Natural killer cell (primary cell): ENCODE measurements around the gene NR5A1. TPM values are rescaled to one million over a fixed set of nuclear protein-coding genes. Genes with fewer than 3 reads are reported as not detected.
A peak's percentile ranks its signal among the peaks of the same experiment; 100 is the strongest.

Experiments used
- ATAC-seq, 3 donors: fragments of 150-1000 bp in 2 of 3; fragments of 200-7000 bp in 1 of 3; cut with Tn5 transposase; 1 replicate in 1 of 3; 2 replicates in 2 of 3; pipeline ENCODE4 v1.10.0; 2021; ENCODE audit warnings: mild to moderate bottlenecking in 2 of 3, moderate library complexity in 2 of 3
- DNase-seq, 2 donors: peaks; one replicate each; pipeline versions ENCODE4 v3.0.0 to v3.0.0-alpha.2; 2013 to 2021; ENCODE audit warnings: mixed read lengths in 1 of 2
- H3K27ac ChIP-seq: one replicate; pipeline ENCODE4 v1.5.1; 2013; ENCODE audit warnings: mild to moderate bottlenecking, low read length
- H3K27me3 ChIP-seq: one replicate; pipeline ENCODE4 v1.6.1; 2013; ENCODE audit warnings: low read length; ENCODE audit not compliant: control insufficient read depth, insufficient read depth
- H3K36me3 ChIP-seq: one replicate; pipeline ENCODE4 v1.6.1; 2013; ENCODE audit warnings: low read length; ENCODE audit not compliant: control insufficient read depth, insufficient read depth
- H3K4me1 ChIP-seq: one replicate; pipeline ENCODE4 v1.6.1; 2013; ENCODE audit warnings: low read length; ENCODE audit not compliant: control insufficient read depth, insufficient read depth
- H3K4me3 ChIP-seq: one replicate; pipeline ENCODE4 v1.5.1; 2013; ENCODE audit warnings: low read length
- H3K9me3 ChIP-seq: one replicate; pipeline ENCODE4 v1.6.1; 2013; ENCODE audit warnings: low read length; ENCODE audit not compliant: control insufficient read depth, insufficient read depth
- H3K27ac Mint-ChIP-seq, 2 donors: one replicate each; pipeline ENCODE4 v1.8.0; 2022; ENCODE audit warnings: mild to moderate bottlenecking in 2 of 2, mixed read lengths in 2 of 2, moderate library complexity in 1 of 2
- H3K27me3 Mint-ChIP-seq, 2 donors: one replicate each; pipeline ENCODE4 v1.8.0; 2022; ENCODE audit warnings: low read depth in 2 of 2, mixed read lengths in 2 of 2
- H3K36me3 Mint-ChIP-seq: one replicate; pipeline ENCODE4 v1.8.0; 2022; ENCODE audit warnings: mixed read lengths
- H3K4me1 Mint-ChIP-seq, 2 donors: one replicate each; pipeline ENCODE4 v1.8.0; 2022; ENCODE audit warnings: mixed read lengths in 2 of 2
- H3K4me3 Mint-ChIP-seq: one replicate; pipeline ENCODE4 v1.8.0; 2022; ENCODE audit warnings: mild to moderate bottlenecking, moderate library complexity, mixed read lengths
- H3K9me3 Mint-ChIP-seq, 2 donors: one replicate each; pipeline ENCODE4 v1.8.0; 2022; ENCODE audit warnings: mixed read lengths in 2 of 2
- CTCF ChIP-seq: fragments of 200-600 bp; IDR thresholded peaks from one replicate; pipeline ENCODE4 v1.8.0; 2022; ENCODE audit warnings: antibody characterized with exemption
- WGBS: methylation state at CpG from one replicate; pipeline ENCODE4 v1.1.7; 2013; ENCODE audit warnings: missing lambda C conversion rate; ENCODE audit not compliant: insufficient coverage; 5-methylcytosine and 5-hydroxymethylcytosine counted together
- intact Hi-C: fragments of 100-400 bp; cut with micrococcal nuclease; formaldehyde crosslinking; loops from one replicate; pipeline ENCODE4 v1.14.2; 2022
- total RNA-seq, 4 donors: library from RNA; stranded (reverse); fragments of 120-200 nt in 1 of 4; gene quantifications; one replicate each; pipeline versions ENCODE4 v1.2.3 to v1.2.4, GENCODE V29; 2013 to 2022

NR5A1 gene
- total RNA-seq, 3 donors from 2014 or later (not counting 1 experiment from before 2014, with no cell fraction given), result not detected

- H3K9me3 Mint-ChIP-seq, result no peaks in the 10 kb centered on the region
- Histone ChIP-seq H3K9me3 (no peaks in the 10 kb centered on the region), H3K27ac (no peak overlapping the region), H3K4me1 (peaks cover 23% of the 10 kb centered on the region), H3K27me3 (peaks cover 4% of the 10 kb centered on the region), H3K36me3 (no peaks in the 10 kb centered on the region), H3K4me3 (no peak overlapping the region)
- H3K27ac Mint-ChIP-seq, result peak overlapping the region in 1 of 2 donors; percentile 54
- 91% methylated on average over 4 of the region's 6 CpGs for WGBS
- no peak overlapping the region for H3K4me3 Mint-ChIP-seq
- intact Hi-C loops, result no loop called here
- peaks cover 9 to 10% of the 10 kb centered on the region in 2 donors for H3K27me3 Mint-ChIP-seq
- no peak for TF ChIP-seq CTCF
- ATAC-seq (no peak), DNase-seq (no peak)
- H3K36me3 Mint-ChIP-seq, result no peaks in the 10 kb centered on the region
- H3K4me1 Mint-ChIP-seq, result peaks cover 11 to 22% of the 10 kb centered on the region in 2 donors
These were observed 9.2 kb downstream of the NR5A1 start for GRCh38 chr9:124498040-124498439.

- Histone ChIP-seq H3K27ac (no peak overlapping the region), H3K36me3 (no peaks in the 10 kb centered on the region), H3K27me3 (peaks cover 3% of the 10 kb centered on the region), H3K4me3 (no peak overlapping the region), H3K9me3 (no peaks in the 10 kb centered on the region), H3K4me1 (peaks cover 23% of the 10 kb centered on the region)
- DNase-seq (no peak), ATAC-seq (no peak)
- Mint-ChIP-seq H3K27ac (peak overlapping the region in 1 of 2 donors; percentile 54), H3K9me3 (no peaks in the 10 kb centered on the region), H3K4me3 (peak overlapping the region; percentile 25), H3K27me3 (peaks cover 9 to 10% of the 10 kb centered on the region in 2 donors), H3K4me1 (peaks cover 11 to 22% of the 10 kb centered on the region in 2 donors), H3K36me3 (no peaks in the 10 kb centered on the region)
- WGBS, result 90% methylated on average over 8 of the region's 8 CpGs
- intact Hi-C loops, result no loop called here
- TF ChIP-seq CTCF, result no peak
These were observed 9.8 kb downstream of the NR5A1 start for GRCh38 chr9:124497441-124497840.

- intact Hi-C loops, result no loop called here
- peaks cover 0 to 9% of the 10 kb centered on the region in 2 donors for H3K27me3 Mint-ChIP-seq
- no peak overlapping the region for H3K4me3 ChIP-seq
- H3K27ac ChIP-seq, result no peak overlapping the region
- no peaks in the 10 kb centered on the region for H3K27me3 ChIP-seq
- no peaks in the 10 kb centered on the region for H3K36me3 Mint-ChIP-seq
- TF ChIP-seq CTCF, result no peak
- peaks cover 23% of the 10 kb centered on the region for H3K4me1 ChIP-seq
- H3K36me3 ChIP-seq, result no peaks in the 10 kb centered on the region
- H3K27ac Mint-ChIP-seq, result peak overlapping the region in 1 of 2 donors; percentile 76
- DNase-seq, result no peak
- ATAC-seq, result peak in 1 of 3 donors; percentile 48
- 38% methylated on average over 15 of the region's 15 CpGs for WGBS
- no peaks in the 10 kb centered on the region for H3K9me3 ChIP-seq
- H3K4me3 Mint-ChIP-seq, result peak overlapping the region; percentile 75
- peaks cover 11 to 22% of the 10 kb centered on the region in 2 donors for H3K4me1 Mint-ChIP-seq
- H3K9me3 Mint-ChIP-seq, result no peaks in the 10 kb centered on the region
These were observed 10.7 kb downstream of the NR5A1 start for GRCh38 chr9:124496463-124496862.

- Mint-ChIP-seq H3K27ac (peak overlapping the region; percentile 63 to 76), H3K36me3 (no peaks in the 10 kb centered on the region), H3K9me3 (no peaks in the 10 kb centered on the region), H3K27me3 (peaks cover 0 to 9% of the 10 kb centered on the region in 2 donors), H3K4me1 (peaks cover 11 to 22% of the 10 kb centered on the region in 2 donors), H3K4me3 (peak overlapping the region; percentile 75)
- Histone ChIP-seq H3K4me3 (no peak overlapping the region), H3K36me3 (no peaks in the 10 kb centered on the region), H3K27me3 (no peaks in the 10 kb centered on the region), H3K27ac (no peak overlapping the region), H3K9me3 (no peaks in the 10 kb centered on the region), H3K4me1 (peaks cover 23% of the 10 kb centered on the region)
- 12% methylated on average over 3 of the region's 3 CpGs for WGBS
- TF ChIP-seq CTCF, result no peak
- intact Hi-C loops, result no loop called here
- ATAC-seq, result peak in 1 of 3 donors; percentile 53
- DNase-seq, result peak in 1 of 2 donors; percentile 10
These were observed 11.1 kb downstream of the NR5A1 start for GRCh38 chr9:124496075-124496449.
